Neural progenitor cell (in vitro differentiated cells): Measurements from ENCODE around the gene ADRA2C. TPM values are rescaled to one million over a fixed set of nuclear protein-coding genes. Genes with fewer than 3 reads are reported as not detected.

ENCODE experiments used
- DNase-seq: peaks from one replicate; pipeline ENCODE4 v3.0.0-alpha.2; 2016; ENCODE audit warnings: low spot score
- H2AFZ ChIP-seq: fragments of 200-600 bp; sonication (generic); replicated peaks from 2 replicates; pipeline ENCODE4 v1.6.1; 2016; ENCODE audit warnings: antibody characterized with exemption
- H3F3A ChIP-seq: fragments of 200-600 bp; sonication (generic); 2 replicates; pipeline ENCODE4 v1.6.1; 2016; ENCODE audit warnings: antibody characterized with exemption, low read depth
- H3K27ac ChIP-seq: fragments of 200-600 bp; sonication (generic); 2 replicates; pipeline ENCODE4 v1.5.1; 2016; ENCODE audit warnings: mild to moderate bottlenecking
- H3K27me3 ChIP-seq: fragments of 200-600 bp; sonication (generic); 2 replicates; pipeline ENCODE4 v1.6.1; 2016; ENCODE audit warnings: mild to moderate bottlenecking, moderate library complexity
- H3K36me3 ChIP-seq: fragments of 200-600 bp; sonication (generic); 2 replicates; pipeline ENCODE4 v1.5.1; 2016
- H3K4me1 ChIP-seq: fragments of 200-600 bp; sonication (generic); 2 replicates; pipeline ENCODE4 v1.6.1; 2016; ENCODE audit warnings: mixed run types
- H3K4me2 ChIP-seq: fragments of 200-600 bp; sonication (generic); 2 replicates; pipeline ENCODE4 v1.6.1; 2016
- H3K4me3 ChIP-seq: fragments of 200-600 bp; sonication (generic); 2 replicates; pipeline ENCODE4 v1.5.1; 2016
- H3K79me2 ChIP-seq: fragments of 200-600 bp; sonication (generic); 2 replicates; pipeline ENCODE4 v1.6.1; 2016; ENCODE audit warnings: low read depth
- H3K9ac ChIP-seq: fragments of 200-600 bp; sonication (generic); 2 replicates; pipeline ENCODE4 v1.6.1; 2016
- H3K9me3 ChIP-seq: fragments of 200-600 bp; sonication (generic); 2 replicates; pipeline ENCODE4 v1.5.1; 2016; ENCODE audit warnings: low read depth
- H4K20me1 ChIP-seq: fragments of 200-600 bp; sonication (generic); 2 replicates; pipeline ENCODE4 v1.6.1; 2016; ENCODE audit warnings: low read depth
- H3K27ac Mint-ChIP-seq: 3 replicates; pipeline ENCODE4 v1.8.0; 2021; ENCODE audit warnings: mixed read lengths
- H3K27me3 Mint-ChIP-seq: 2 replicates; pipeline ENCODE4 v1.8.0; 2022; ENCODE audit warnings: low read depth, mild to moderate bottlenecking, inconsistent platforms, moderate library complexity, mixed read lengths; ENCODE audit not compliant: insufficient read depth
- H3K36me3 Mint-ChIP-seq: 3 replicates; pipeline ENCODE4 v1.8.0; 2021; ENCODE audit warnings: mixed read lengths
- H3K4me1 Mint-ChIP-seq: 3 replicates; pipeline ENCODE4 v1.8.0; 2021; ENCODE audit warnings: mixed read lengths
- H3K4me3 Mint-ChIP-seq: 3 replicates; pipeline ENCODE4 v1.8.0; 2021; ENCODE audit warnings: mild to moderate bottlenecking, moderate library complexity, mixed read lengths
- H3K9me3 Mint-ChIP-seq: 3 replicates; pipeline ENCODE4 v1.8.0; 2020; ENCODE audit warnings: mixed read lengths
- EZH2 ChIP-seq: fragments of 200-600 bp; sonication (generic); IDR thresholded peaks from 2 replicates; pipeline ENCODE4 v1.6.1; 2017; ENCODE audit warnings: antibody characterized with exemption, mild to moderate bottlenecking, moderate library complexity
- EZH2phosphoT487 ChIP-seq: fragments of 200-600 bp; sonication (generic); IDR thresholded peaks from 2 replicates; pipeline ENCODE4 v1.6.1; 2017; ENCODE audit warnings: antibody characterized with exemption
- total RNA-seq: library from RNA; depleted of rRNA; stranded (reverse); fragments of >200 nt; gene quantifications from 2 replicates; pipeline ENCODE4 v1.2.3, GENCODE V29; 2015; ENCODE audit warnings: low replicate concordance
- TF ChIP-seq, protein P1 (sequence below): fragments of 200-600 bp; sonication (generic); IDR thresholded peaks from 2 replicates; pipeline ENCODE4 v1.5.1; 2017; ENCODE audit warnings: antibody characterized with exemption, mild to moderate bottlenecking

Gene ADRA2C
- total RNA-seq, 1 donor from 2014 or later = 2.5 TPM

DNA sequence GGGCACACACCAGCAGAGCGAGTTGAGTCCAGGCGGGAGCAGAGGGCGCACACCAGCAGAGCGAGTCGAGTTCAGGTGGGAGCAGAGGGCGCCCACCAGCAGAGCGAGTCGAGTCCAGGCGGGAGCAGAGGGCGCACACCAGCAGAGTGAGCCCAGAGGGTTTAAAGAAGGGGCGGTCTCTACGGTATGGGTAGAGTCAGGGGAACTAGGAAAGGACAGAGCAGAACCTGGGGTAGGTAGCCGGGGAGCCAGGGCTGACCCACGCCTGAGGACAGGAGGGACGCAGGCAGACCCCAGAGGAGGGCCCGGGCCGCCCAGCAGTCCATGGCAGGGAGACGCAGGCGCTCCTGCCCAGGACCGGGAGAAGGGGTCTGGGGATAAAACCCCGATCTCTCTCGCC lies 22.0 kb upstream of the ADRA2C start:
- Mint-ChIP-seq H3K4me3 (peak overlapping the region; percentile 15), H3K27ac (no peak overlapping the region), H3K9me3 (peaks cover 11% of the 10 kb centered on the region), H3K27me3 (peaks cover 39% of the 10 kb centered on the region), H3K36me3 (no peaks in the 10 kb centered on the region), H3K4me1 (peaks cover 33% of the 10 kb centered on the region)
- peaks cover 3% of the 10 kb centered on the region for H4K20me1 ChIP-seq
- H3K4me1 ChIP-seq = peaks cover 28% of the 10 kb centered on the region
- no peaks in the 10 kb centered on the region for H3K9me3 ChIP-seq
- no peaks in the 10 kb centered on the region for H3K79me2 ChIP-seq
- H3K4me3 ChIP-seq = no peak overlapping the region
- no peak for DNase-seq
- H3K4me2 ChIP-seq = no peak overlapping the region
- no peak overlapping the region for H3K27ac ChIP-seq
- H3F3A ChIP-seq = peaks cover 23% of the 10 kb centered on the region
- H3K27me3 ChIP-seq = peaks cover 59% of the 10 kb centered on the region
- no peak overlapping the region for H2AFZ ChIP-seq
- no peak overlapping the region for H3K9ac ChIP-seq
- no peak for TF ChIP-seq EZH2phosphoT487
- TF ChIP-seq, protein P1, sequence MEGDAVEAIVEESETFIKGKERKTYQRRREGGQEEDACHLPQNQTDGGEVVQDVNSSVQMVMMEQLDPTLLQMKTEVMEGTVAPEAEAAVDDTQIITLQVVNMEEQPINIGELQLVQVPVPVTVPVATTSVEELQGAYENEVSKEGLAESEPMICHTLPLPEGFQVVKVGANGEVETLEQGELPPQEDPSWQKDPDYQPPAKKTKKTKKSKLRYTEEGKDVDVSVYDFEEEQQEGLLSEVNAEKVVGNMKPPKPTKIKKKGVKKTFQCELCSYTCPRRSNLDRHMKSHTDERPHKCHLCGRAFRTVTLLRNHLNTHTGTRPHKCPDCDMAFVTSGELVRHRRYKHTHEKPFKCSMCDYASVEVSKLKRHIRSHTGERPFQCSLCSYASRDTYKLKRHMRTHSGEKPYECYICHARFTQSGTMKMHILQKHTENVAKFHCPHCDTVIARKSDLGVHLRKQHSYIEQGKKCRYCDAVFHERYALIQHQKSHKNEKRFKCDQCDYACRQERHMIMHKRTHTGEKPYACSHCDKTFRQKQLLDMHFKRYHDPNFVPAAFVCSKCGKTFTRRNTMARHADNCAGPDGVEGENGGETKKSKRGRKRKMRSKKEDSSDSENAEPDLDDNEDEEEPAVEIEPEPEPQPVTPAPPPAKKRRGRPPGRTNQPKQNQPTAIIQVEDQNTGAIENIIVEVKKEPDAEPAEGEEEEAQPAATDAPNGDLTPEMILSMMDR = no peak
- TF ChIP-seq EZH2 = no peak
- no peaks in the 10 kb centered on the region for H3K36me3 ChIP-seq

GRCh38 chr4:3744901-3745300 lies 21.3 kb upstream of the ADRA2C start:
- H3K9me3 ChIP-seq = no peaks in the 10 kb centered on the region
- H3K27ac ChIP-seq = no peak overlapping the region
- H3F3A ChIP-seq = peaks cover 23% of the 10 kb centered on the region
- H3K36me3 ChIP-seq = no peaks in the 10 kb centered on the region
- no peak overlapping the region for H2AFZ ChIP-seq
- H3K4me1 Mint-ChIP-seq = peaks cover 33% of the 10 kb centered on the region
- peaks cover 59% of the 10 kb centered on the region for H3K27me3 ChIP-seq
- no peaks in the 10 kb centered on the region for H3K79me2 ChIP-seq
- peaks cover 28% of the 10 kb centered on the region for H3K4me1 ChIP-seq
- peaks cover 43% of the 10 kb centered on the region for H3K27me3 Mint-ChIP-seq
- H3K9me3 Mint-ChIP-seq = peaks cover 11% of the 10 kb centered on the region
- H3K4me3 ChIP-seq = peak overlapping the region; percentile 32
- peak; percentile 35 for DNase-seq
- no peak overlapping the region for H3K27ac Mint-ChIP-seq
- H3K36me3 Mint-ChIP-seq = no peaks in the 10 kb centered on the region
- TF ChIP-seq EZH2 (no peak), EZH2phosphoT487 (no peak)
- TF ChIP-seq, protein P1 = no peak
- H4K20me1 ChIP-seq = peaks cover 3% of the 10 kb centered on the region
- H3K4me2 ChIP-seq = peak overlapping the region; percentile 81
- H3K9ac ChIP-seq = no peak overlapping the region
- peak overlapping the region; percentile 37 for H3K4me3 Mint-ChIP-seq

DNA sequence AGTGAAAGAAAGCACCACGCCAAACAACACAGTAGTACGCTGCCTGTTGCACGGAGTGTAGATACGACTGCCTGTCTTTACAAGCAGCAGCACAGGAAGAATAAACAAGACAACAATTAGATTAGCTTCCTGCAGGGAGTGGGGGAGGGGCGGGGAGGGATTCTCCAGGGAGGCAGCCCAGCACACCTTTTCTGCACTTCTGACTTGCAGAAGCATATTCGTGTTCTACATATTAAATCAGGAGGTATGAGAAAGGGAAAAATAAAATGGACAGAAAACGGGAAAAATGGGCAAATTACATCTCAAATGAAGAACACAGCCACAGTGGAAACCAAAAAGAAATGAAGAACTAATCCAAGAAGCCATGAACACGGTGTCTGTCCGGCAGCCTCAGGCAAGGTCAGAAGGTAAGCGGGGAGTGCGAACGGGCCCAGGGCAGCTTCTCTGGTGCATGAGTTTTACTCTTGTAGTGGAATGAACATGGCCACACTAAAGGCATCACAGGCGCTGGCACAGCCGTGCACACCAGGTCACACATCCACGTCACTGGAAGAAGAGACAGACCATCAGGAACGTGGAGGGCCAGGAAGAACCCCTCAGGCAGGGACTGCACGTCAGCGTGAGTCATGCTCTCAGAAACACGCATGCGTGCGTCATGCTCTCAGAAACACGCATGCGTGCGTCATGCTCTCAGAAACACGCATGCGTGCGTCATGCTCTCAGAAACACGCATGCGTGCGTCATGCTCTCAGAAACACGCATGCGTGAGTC lies 20.1 kb upstream of the ADRA2C start:
- Histone ChIP-seq H3K4me3 (peak overlapping the region; percentile 32), H2AFZ (no peak overlapping the region), H3K27me3 (peaks cover 59% of the 10 kb centered on the region), H4K20me1 (peaks cover 3% of the 10 kb centered on the region), H3K9ac (no peak overlapping the region), H3K9me3 (no peaks in the 10 kb centered on the region), H3K36me3 (no peaks in the 10 kb centered on the region), H3K4me2 (peak overlapping the region; percentile 81), H3F3A (peaks cover 23% of the 10 kb centered on the region), H3K4me1 (peaks cover 28% of the 10 kb centered on the region), H3K79me2 (no peaks in the 10 kb centered on the region), H3K27ac (no peak overlapping the region)
- Mint-ChIP-seq H3K27me3 (peaks cover 48% of the 10 kb centered on the region), H3K4me1 (peaks cover 30% of the 10 kb centered on the region), H3K36me3 (no peaks in the 10 kb centered on the region), H3K4me3 (no peak overlapping the region), H3K9me3 (peaks cover 11% of the 10 kb centered on the region), H3K27ac (no peak overlapping the region)
- DNase-seq = peak; percentile 58
- TF ChIP-seq EZH2phosphoT487 = no peak
- TF ChIP-seq EZH2 = peak; percentile 26
- TF ChIP-seq, protein P1 = no peak
